Measurements from ENCODE around the gene MOSPD3.

- TF ChIP-seq GATA2 (IDR thresholded peaks at IDR 0.05; ENCODE audit: low read depth, low read length): no peak; the same call in 1 of the 2 replicates
- TF ChIP-seq GATA3 (IDR thresholded peaks at IDR 0.05; ENCODE audit: low read depth, low read length): no peak
These were observed 8.0 kb upstream of the MOSPD3 start for GRCh38 chr7:100604028-100604975.

Measured in SH-SY5Y (cell line).